ENCODE results near the gene POU2F3. TPM values are rescaled to one million over a fixed set of nuclear protein-coding genes. Genes with fewer than 3 reads are reported as not detected.

POU2F3 gene
- total and polyA plus RNA-seq, 2 of the 13 experiments (the other 11 are each of a cell fraction or from before 2014, with no cell fraction given) = not detected

DNA sequence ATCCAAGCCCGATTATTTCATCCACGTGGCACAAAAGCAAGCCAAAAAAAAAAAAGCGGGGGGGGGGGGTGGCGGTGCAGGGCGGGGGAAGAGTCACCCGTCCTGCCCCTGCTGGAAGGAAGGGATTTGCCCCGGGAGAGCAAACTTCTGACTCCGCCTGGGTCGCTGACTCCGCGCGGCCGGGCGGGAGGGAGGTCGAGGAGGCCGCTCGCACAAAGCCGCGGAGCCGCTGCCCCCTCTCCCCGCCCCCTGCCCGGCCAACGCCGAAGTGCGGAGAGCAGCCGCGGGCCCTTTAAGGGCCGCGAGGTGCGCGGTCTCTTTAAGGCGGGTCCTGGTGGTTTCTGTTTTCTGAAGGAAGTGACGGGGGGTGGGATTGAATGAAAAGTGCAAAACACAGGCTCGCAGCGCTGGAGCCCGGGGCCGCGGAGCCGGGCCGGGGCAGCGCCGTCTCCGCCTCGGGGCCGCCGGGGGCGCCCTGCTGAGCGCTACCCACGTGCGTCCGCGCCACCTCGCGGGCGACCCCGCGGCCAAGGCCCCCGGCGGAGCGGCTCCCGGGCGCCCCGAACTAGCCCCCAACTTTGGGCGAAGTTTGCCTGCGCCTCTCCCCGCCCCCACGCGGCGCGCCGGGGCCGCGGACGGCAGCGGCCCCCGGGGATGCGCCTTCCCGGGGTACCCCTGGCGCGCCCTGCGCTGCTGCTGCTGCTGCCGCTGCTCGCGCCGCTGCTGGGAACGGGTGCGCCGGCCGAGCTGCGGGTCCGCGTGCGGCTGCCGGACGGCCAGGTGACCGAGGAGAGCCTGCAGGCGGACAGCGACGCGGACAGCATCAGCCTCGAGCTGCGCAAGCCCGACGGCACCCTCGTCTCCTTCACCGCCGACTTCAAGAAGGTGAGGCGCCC is 29.1 kb upstream of the POU2F3 start, which contains the start of gene OAF (continued):
- TF ChIP-seq, protein P1, sequence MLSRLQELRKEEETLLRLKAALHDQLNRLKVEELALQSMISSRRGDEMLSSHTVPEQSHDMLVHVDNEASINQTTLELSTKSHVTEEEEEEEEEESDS (CRISPR knock-in tag; IDR thresholded peaks at IDR 0.05; ENCODE audit: borderline replicate concordance) = no peak
- 0 out of 2 replicates have a peak, but pooled peaks have one; percentile 25 for TF ChIP-seq FOSL2 (CRISPR knock-in tag; IDR thresholded peaks at IDR 0.05)
- TF ChIP-seq, protein P2, sequence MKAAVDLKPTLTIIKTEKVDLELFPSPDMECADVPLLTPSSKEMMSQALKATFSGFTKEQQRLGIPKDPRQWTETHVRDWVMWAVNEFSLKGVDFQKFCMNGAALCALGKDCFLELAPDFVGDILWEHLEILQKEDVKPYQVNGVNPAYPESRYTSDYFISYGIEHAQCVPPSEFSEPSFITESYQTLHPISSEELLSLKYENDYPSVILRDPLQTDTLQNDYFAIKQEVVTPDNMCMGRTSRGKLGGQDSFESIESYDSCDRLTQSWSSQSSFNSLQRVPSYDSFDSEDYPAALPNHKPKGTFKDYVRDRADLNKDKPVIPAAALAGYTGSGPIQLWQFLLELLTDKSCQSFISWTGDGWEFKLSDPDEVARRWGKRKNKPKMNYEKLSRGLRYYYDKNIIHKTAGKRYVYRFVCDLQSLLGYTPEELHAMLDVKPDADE (CRISPR knock-in tag; IDR thresholded peaks at IDR 0.05) = no peak
- TF ChIP-seq, protein P3, sequence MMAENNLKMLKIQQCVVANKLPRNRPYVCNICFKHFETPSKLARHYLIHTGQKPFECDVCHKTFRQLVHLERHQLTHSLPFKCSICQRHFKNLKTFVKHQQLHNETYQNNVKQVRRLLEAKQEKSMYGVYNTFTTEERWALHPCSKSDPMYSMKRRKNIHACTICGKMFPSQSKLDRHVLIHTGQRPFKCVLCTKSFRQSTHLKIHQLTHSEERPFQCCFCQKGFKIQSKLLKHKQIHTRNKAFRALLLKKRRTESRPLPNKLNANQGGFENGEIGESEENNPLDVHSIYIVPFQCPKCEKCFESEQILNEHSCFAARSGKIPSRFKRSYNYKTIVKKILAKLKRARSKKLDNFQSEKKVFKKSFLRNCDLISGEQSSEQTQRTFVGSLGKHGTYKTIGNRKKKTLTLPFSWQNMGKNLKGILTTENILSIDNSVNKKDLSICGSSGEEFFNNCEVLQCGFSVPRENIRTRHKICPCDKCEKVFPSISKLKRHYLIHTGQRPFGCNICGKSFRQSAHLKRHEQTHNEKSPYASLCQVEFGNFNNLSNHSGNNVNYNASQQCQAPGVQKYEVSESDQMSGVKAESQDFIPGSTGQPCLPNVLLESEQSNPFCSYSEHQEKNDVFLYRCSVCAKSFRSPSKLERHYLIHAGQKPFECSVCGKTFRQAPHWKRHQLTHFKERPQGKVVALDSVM (CRISPR knock-in tag; IDR thresholded peaks at IDR 0.05) = peak; percentile 91
- TF ChIP-seq, protein P4, sequence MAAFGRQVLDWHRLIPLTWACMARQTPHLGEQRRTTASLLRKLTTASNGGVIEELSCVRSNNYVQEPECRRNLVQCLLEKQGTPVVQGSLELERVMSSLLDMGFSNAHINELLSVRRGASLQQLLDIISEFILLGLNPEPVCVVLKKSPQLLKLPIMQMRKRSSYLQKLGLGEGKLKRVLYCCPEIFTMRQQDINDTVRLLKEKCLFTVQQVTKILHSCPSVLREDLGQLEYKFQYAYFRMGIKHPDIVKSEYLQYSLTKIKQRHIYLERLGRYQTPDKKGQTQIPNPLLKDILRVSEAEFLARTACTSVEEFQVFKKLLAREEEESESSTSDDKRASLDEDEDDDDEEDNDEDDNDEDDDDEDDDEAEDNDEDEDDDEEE (CRISPR knock-in tag; IDR thresholded peaks at IDR 0.05) = no peak
- no peak for TF ChIP-seq GABPA (IDR thresholded peaks at IDR 0.05; ENCODE audit: low read depth, low read length)
- peak; percentile 42; the same call in 1 of the 2 replicates for TF ChIP-seq GABPA (CRISPR knock-in tag; IDR thresholded peaks at IDR 0.05; ENCODE audit: low read depth)
- TF ChIP-seq, protein P5, sequence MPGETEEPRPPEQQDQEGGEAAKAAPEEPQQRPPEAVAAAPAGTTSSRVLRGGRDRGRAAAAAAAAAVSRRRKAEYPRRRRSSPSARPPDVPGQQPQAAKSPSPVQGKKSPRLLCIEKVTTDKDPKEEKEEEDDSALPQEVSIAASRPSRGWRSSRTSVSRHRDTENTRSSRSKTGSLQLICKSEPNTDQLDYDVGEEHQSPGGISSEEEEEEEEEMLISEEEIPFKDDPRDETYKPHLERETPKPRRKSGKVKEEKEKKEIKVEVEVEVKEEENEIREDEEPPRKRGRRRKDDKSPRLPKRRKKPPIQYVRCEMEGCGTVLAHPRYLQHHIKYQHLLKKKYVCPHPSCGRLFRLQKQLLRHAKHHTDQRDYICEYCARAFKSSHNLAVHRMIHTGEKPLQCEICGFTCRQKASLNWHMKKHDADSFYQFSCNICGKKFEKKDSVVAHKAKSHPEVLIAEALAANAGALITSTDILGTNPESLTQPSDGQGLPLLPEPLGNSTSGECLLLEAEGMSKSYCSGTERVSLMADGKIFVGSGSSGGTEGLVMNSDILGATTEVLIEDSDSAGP (CRISPR knock-in tag; IDR thresholded peaks at IDR 0.05; ENCODE audit: borderline replicate concordance) = peak; percentile 99
- TF ChIP-seq, protein P6, sequence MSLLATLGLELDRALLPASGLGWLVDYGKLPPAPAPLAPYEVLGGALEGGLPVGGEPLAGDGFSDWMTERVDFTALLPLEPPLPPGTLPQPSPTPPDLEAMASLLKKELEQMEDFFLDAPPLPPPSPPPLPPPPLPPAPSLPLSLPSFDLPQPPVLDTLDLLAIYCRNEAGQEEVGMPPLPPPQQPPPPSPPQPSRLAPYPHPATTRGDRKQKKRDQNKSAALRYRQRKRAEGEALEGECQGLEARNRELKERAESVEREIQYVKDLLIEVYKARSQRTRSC (CRISPR knock-in tag; IDR thresholded peaks at IDR 0.05; ENCODE audit: low read depth) = 0 out of 2 replicates have a peak, but pooled peaks have one; percentile 47
- TF ChIP-seq MXD4 (CRISPR knock-in tag; IDR thresholded peaks at IDR 0.05) = no peak; the same call in 1 of the 2 replicates
- peak; percentile 54; the same call in 1 of the 2 replicates for TF ChIP-seq ZSCAN25 (CRISPR knock-in tag; IDR thresholded peaks at IDR 0.05)
- peak; percentile 47; the same call in 1 of the 2 replicates for TF ChIP-seq SAP130 (CRISPR knock-in tag; IDR thresholded peaks at IDR 0.05; ENCODE audit: low read depth)
- TF ChIP-seq, protein P7, sequence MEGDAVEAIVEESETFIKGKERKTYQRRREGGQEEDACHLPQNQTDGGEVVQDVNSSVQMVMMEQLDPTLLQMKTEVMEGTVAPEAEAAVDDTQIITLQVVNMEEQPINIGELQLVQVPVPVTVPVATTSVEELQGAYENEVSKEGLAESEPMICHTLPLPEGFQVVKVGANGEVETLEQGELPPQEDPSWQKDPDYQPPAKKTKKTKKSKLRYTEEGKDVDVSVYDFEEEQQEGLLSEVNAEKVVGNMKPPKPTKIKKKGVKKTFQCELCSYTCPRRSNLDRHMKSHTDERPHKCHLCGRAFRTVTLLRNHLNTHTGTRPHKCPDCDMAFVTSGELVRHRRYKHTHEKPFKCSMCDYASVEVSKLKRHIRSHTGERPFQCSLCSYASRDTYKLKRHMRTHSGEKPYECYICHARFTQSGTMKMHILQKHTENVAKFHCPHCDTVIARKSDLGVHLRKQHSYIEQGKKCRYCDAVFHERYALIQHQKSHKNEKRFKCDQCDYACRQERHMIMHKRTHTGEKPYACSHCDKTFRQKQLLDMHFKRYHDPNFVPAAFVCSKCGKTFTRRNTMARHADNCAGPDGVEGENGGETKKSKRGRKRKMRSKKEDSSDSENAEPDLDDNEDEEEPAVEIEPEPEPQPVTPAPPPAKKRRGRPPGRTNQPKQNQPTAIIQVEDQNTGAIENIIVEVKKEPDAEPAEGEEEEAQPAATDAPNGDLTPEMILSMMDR (CRISPR knock-in tag; IDR thresholded peaks at IDR 0.05) = 0 out of 2 replicates have a peak, but pooled peaks have one; percentile 2
- TF ChIP-seq GABPB1 (CRISPR knock-in tag; IDR thresholded peaks at IDR 0.05) = peak; percentile 75
- TF ChIP-seq, protein P8, sequence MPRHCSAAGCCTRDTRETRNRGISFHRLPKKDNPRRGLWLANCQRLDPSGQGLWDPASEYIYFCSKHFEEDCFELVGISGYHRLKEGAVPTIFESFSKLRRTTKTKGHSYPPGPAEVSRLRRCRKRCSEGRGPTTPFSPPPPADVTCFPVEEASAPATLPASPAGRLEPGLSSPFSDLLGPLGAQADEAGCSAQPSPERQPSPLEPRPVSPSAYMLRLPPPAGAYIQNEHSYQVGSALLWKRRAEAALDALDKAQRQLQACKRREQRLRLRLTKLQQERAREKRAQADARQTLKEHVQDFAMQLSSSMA (CRISPR knock-in tag; IDR thresholded peaks at IDR 0.05) = no peak
- TF ChIP-seq ZNF430 (CRISPR knock-in tag; IDR thresholded peaks at IDR 0.05) = peak; percentile 61; the same call in 1 of the 2 replicates
- TF ChIP-seq, protein P9, sequence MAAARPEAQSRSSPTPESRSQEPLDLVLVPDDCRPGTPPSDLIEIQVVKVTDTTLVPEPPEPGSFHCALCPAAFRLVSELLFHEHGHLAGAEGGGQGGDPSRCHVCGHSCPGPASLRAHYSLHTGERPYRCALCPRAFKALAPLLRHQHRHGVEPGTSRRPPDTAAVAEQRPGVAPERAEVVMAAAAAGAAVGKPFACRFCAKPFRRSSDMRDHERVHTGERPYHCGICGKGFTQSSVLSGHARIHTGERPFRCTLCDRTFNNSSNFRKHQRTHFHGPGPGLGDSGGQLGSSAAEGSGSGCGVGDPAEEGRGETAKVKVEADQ (CRISPR knock-in tag; IDR thresholded peaks at IDR 0.05; ENCODE audit: borderline replicate concordance) = no peak
